Ramos (cell line): ENCODE measurements around the gene NAV2.

Experiments used
- in situ Hi-C: fragments of 300-500 bp; cut with MboI; formaldehyde crosslinking; loops from one replicate; pipeline ENCODE4 v1.14.3; 2022; ENCODE audit warnings: low sequenced_read_pairs; ENCODE audit not compliant: unreplicated experiment

NAV2 gene

DNA sequence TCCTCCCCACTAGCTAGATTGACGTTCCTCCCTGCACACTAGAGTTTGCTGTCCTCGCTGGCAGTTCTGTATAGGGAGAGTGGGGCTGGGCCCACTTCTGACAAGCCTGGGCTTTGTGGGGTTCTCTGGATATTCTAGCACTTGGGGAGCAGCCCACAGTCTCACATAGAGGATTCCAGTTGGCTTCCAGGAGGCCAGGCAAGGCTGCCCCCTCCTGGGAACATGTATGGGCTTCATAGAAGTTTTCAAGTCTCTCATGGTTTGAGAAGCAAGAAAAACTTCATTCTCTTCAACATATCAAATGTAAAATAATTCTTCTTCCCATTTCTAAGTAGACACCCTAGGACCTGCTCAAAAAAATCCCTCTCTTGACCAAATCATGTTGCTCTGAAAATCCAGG, 87.5 kb downstream of the NAV2 start:
- in situ Hi-C loops: no loop called here

GRCh38 chr11:19800714-19801519, 88.3 kb downstream of the NAV2 start:
- in situ Hi-C loops: no loop called here

DNA sequence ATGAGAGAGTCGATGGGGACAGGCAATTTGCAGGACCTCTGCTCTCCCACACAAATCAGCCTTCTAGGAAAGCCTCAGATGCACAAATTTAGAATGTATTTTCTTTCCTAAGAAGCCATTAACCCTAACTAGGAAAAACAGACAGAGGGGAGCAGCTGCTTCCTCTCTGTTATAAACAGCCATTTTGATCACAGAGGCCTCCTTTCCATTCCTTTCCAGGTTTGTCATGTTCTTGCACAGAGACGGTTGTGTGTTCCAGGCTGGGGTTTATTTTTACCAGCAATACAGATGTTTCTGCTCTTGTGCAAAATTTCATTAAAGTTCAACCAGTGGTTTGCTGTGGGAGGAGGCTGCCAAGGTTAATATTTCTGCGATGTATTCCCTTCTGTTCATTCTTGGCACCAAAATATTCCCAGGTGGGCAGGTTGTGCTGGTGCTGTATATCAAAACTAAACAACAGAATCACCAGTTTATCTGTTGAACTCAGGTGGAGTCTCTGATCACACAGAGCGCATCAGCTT, 90.2 kb downstream of the NAV2 start:
- in situ Hi-C loops: no loop called here

- in situ Hi-C loops: no loop called here
Measured at GRCh38 chr11:19803506-19803998, 90.9 kb downstream of the NAV2 start.

- in situ Hi-C loops: no loop called here
Measured at GRCh38 chr11:19805376-19805775, 92.7 kb downstream of the NAV2 start.

DNA sequence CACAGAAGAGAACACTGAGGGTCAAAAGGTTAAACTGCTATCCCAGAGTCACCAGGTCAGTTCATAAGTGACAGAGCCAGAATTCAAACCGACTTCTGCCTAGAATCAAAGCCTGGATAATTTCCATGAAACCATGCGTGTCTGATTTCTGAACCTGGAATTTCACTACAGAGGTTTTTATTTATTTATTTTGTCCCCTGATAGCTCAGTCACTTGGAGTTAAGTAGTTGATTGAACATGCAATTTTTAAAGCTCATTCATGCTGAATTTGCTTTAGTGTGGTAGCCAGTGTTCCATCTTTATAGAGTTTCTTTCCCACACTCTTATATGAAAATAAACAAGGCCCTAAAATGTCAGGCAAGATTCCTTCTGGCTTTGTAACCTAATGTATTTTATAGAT, 93.2 kb downstream of the NAV2 start:
- in situ Hi-C loops: no loop called here

DNA sequence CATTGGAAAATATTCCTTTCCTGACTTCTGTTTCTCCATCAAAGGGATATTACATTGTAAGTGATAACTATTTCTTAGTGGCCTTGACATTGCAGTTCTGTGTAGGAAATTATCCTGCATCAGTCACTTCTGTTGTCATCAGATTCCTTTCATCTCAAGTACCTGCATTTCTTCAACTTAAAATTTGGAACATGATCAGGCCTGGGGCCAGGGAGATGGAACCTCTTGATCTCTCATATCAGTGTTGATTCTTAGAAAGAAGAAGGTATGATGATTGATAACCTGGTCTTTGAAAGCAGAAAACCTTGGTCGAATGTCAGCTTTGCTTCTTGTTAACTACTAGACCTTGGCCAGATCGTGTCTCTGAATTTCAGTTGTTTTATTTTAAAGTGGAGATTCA, 93.6 kb downstream of the NAV2 start:
- in situ Hi-C loops: no loop called here

DNA sequence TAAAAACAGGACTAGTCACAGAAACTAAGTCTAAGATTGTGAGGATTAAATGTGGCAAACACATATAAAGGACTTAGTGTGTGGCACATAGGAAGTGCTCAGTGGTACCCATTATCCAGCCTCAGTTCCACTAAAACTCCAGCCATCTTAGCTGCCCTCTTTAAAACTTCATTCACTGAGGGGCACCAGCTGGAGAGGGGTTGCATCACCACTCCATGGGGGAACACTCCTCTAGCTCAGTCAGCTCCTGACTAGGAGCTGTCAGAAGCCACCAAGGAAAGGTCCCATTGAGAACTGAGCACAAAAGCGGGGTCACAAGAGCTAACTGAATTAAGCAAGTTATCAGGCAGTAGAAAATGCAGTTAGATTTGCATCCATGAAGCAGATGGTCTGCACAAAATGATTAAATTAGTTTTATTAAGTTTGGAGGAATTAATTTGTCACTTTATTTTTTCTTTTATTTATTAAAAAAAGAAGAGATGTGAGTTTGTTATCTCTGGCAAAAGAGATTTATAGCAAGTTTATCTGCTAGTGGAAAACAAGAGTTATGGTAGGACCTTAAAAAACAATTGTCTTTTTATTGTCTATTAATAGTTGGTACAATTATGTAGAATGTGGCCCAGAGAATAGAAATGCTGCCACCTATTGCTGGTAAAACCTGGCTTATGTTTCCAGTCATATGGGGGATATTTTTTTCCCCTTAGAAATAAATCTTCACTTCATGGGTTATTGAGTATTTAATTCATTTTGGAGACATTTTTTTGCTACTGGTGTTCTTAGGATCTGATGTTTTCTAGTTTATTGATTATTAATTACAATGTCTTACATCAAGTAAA, 95.7 kb downstream of the NAV2 start:
- in situ Hi-C loops: no loop called here

- in situ Hi-C loops: no loop called here
Measured at GRCh38 chr11:19810852-19811251, 98.2 kb downstream of the NAV2 start.

- in situ Hi-C loops: no loop called here
Measured at GRCh38 chr11:19811380-19811779, 98.7 kb downstream of the NAV2 start.

GRCh38 chr11:19812096-19812495, 99.5 kb downstream of the NAV2 start:
- in situ Hi-C loops: no loop called here

DNA sequence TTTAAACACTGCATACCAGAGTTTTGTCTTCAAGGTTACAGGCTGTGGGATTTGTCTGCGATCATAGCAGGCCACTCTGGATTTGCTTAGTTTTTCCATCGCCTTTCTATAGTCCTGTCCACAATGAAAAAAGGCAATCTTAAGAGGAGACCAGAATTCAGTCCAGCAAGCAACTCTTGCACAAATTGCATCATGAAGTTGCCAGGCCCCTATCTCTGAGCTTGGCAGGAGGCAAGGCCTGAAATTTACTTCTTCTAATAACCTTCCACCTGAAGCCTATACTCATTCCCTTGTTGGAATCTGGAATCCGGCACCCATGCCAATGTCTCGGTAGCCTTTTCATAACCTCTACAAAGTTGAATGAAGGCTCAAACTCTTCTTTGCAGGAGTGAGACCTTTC, 100.1 kb downstream of the NAV2 start:
- in situ Hi-C loops: no loop called here

GRCh38 chr11:19813158-19813879, 100.7 kb downstream of the NAV2 start:
- in situ Hi-C loops: no loop called here

GRCh38 chr11:19814421-19814820, 101.8 kb downstream of the NAV2 start:
- in situ Hi-C loops: no loop called here

DNA sequence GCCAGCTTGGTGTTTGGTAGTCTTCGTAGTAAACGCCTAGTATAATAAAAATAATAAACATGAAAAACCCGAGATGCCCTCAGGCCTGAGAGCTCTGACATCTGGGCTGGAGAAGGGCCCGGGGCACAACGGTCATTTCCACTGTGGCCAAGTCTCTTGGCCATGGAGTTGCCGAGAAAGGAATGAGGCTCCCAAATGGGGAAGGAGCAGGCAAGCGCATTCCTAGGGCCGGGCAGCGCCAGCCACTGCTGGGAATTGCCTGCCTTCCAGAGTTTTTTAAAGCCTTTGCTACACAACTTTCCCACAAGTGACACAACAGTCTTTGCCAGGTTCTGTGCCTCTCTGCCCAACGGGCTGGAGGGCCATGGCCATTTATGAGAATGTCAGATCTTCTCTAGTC, 103.4 kb downstream of the NAV2 start:
- in situ Hi-C loops: no loop called here

DNA sequence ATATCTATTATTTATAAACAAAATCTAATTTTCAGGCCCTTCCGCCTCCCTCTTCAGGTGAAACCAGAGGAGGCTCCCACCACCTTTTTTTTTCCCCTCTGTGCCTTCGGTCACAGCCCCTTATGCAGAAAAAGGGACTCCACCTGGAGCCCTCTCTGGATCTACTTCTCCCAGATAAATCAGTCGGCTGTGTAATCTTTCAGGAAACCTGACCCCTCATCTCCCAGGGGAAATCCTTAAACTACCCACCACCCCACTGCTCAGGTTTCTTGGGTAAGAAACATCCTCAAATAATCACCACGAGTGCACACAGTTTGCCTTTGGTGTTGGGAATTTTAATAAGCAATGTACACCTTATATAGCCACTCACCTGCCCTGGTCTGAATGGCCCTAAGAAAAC, 104.2 kb downstream of the NAV2 start:
- in situ Hi-C loops: no loop called here

- in situ Hi-C loops: no loop called here
Measured at GRCh38 chr11:19817265-19817851, 104.7 kb downstream of the NAV2 start.

DNA sequence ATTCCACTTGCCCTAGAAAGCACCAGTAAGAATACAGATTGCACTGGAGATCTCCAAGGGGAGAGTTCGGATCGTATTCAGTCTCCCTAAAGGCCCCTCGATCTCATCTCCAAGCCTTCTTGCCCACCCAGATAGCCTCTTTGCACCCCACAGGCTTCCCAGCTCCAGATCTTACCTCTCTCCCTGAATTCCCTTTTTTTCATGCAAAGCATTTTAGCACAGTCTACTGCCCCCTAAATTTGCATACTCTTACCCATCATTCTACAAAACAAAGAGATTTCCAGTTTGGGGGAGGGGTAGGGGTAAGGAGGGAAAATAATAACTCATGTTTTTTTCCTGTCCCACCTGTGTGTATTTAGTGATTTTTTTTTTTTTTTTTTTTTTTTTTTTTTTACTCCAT, 105.2 kb downstream of the NAV2 start:
- in situ Hi-C loops: no loop called here

DNA sequence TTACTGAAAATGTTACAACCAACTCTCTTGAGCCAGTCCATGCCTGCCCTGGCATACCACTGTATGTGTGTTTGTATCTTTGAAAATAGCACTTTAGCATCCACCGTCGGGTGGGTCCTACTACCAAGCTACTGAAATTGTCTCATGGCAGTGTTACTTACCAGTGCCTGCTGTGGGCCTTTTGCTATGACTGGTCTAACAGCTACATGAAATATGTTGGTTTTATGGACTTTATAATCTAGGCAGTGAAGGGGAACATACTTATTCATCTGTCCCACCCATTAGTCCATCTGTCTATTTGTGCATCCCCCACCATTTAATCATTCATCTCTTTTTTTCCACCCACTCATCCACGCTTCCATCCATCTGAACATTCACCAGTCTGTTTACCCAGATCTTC, 106.0 kb downstream of the NAV2 start:
- in situ Hi-C loops: no loop called here

DNA sequence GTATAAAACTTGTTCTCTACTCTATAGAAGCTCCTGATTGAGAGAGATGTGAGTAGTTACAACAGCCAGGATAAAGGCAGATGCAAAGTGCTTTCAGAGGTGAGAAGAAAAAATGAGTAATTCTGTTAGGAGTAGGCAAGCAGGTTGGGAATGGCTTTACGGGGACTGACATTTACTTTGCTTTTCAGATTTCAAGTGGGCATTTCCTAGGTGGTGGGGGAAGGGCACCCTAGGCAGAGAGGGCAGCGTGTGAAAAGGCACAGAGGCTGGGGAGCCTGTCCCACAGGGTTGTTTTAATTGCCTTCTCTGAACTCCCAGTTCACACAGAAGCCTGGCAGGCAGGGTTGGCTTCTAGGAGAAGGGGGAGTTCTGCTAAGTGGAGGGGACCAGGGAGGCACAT, 106.5 kb downstream of the NAV2 start:
- in situ Hi-C loops: no loop called here
